ENCODE measurements around the gene ZNF780B. TPM values are rescaled to one million over a fixed set of nuclear protein-coding genes. Genes with fewer than 3 reads are reported as not detected.

The ZNF780B gene
- polyA plus RNA-seq, 1 donor: 21.8 TPM

- Histone ChIP-seq H3K9me3 (ENCODE audit: control insufficient read depth, low read depth, low read length) (peaks cover 43% of the 10 kb centered on the region), H3K4me3 (ENCODE audit: low read length) (no peak overlapping the region)
- DNase-seq: no peak
Measured at GRCh38 chr19:39986643-39987042, 69.4 kb downstream of the ZNF780B start.

DNA sequence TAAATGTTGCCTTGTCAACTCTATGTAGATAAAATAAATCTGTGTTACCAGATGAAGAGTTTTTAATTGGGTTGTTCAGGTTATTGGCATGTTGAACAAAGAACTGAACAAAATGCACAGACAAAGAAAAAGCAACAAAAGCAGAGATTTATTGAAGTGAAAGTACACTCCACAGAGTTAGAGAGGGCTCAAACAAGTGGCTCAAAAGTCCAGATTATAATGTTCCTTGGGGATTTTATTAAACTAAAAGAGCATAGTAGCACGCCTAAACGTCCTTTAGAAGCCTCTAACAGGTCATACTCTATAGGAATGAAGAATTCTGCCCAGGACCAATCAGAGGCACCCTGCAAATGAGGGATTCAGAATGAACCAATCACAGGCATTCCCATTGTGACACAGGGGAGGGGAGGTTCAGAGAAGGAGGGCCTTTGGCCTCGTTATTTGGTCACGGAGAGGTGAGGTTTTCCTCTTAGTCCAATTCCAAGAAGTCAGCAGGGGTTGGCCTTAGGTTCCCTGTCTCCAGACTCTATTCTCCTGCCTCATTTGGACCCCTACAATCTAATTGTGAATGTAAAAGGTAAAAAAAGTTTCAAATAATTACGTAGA is 72.2 kb downstream of the ZNF780B start:
- no peak overlapping the region for H3K4me3 ChIP-seq (ENCODE audit: low read length)
- peaks cover 25% of the 10 kb centered on the region for H3K36me3 ChIP-seq (ENCODE audit: control insufficient read depth, insufficient read depth, low read length)
- 100% methylated on average over 2 of the region's 5 CpGs for WGBS (ENCODE audit: insufficient coverage, low lambda C conversion rate)
- no peak overlapping the region for H3K27ac ChIP-seq (ENCODE audit: low read length)
- H3K4me1 ChIP-seq (ENCODE audit: control insufficient read depth, insufficient read depth, low read length): no peaks in the 10 kb centered on the region
- peaks cover 43% of the 10 kb centered on the region for H3K9me3 ChIP-seq (ENCODE audit: control insufficient read depth, low read depth, low read length)
- no peak for DNase-seq
- H3K27me3 ChIP-seq (ENCODE audit: control insufficient read depth, insufficient read depth, low read length): no peaks in the 10 kb centered on the region

More at GRCh38 chr19:39986643-39987042, 69.4 kb downstream of the ZNF780B start:
- Histone ChIP-seq H3K27ac (ENCODE audit: low read length) (no peak overlapping the region), H3K27me3 (ENCODE audit: control insufficient read depth, insufficient read depth, low read length) (no peaks in the 10 kb centered on the region), H3K4me1 (ENCODE audit: control insufficient read depth, insufficient read depth, low read length) (no peaks in the 10 kb centered on the region), H3K36me3 (ENCODE audit: control insufficient read depth, insufficient read depth, low read length) (peaks cover 5% of the 10 kb centered on the region)

DNA sequence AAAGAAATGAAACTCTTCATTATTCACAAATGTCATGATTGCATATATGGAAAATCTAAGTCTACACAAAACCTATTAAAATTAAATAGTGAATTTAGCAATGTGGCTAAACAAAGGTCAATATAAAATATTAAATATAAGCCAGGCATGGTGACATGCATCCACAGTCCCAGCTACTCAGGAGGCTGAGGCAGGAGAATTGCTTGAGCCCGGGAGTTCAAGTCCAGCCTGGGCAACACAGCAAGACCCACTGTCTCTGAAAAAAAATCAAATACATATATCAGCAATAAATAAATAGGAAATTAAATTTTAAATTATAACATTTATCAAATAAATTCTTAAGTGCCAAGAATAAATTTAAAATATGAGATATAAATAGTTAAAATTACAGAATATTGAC is 73.1 kb downstream of the ZNF780B start:
- no peaks in the 10 kb centered on the region for H3K27me3 ChIP-seq (ENCODE audit: control insufficient read depth, insufficient read depth, low read length)
- H3K27ac ChIP-seq (ENCODE audit: low read length): no peak overlapping the region
- WGBS (ENCODE audit: insufficient coverage, low lambda C conversion rate): no CpG with 5 or more reads among the region's 1 CpG
- no peak for DNase-seq
- H3K36me3 ChIP-seq (ENCODE audit: control insufficient read depth, insufficient read depth, low read length): peaks cover 30% of the 10 kb centered on the region
- H3K4me3 ChIP-seq (ENCODE audit: low read length): no peak overlapping the region
- H3K4me1 ChIP-seq (ENCODE audit: control insufficient read depth, insufficient read depth, low read length): no peaks in the 10 kb centered on the region
- H3K9me3 ChIP-seq (ENCODE audit: control insufficient read depth, low read depth, low read length): peaks cover 40% of the 10 kb centered on the region

Other genes starting within 250 kb of the ZNF780B start
- gene DYRK1B, start 222.1 kb downstream of the ZNF780B start, polyA plus RNA-seq: 27.6 TPM
- gene FBL, start 209.9 kb downstream of the ZNF780B start, polyA plus RNA-seq: 226 TPM
- 609 TPM for gene FCGBP, start 121.6 kb downstream of the ZNF780B start, polyA plus RNA-seq
- 73.7 TPM for gene PSMC4, start 85.1 kb downstream of the ZNF780B start, polyA plus RNA-seq
- gene ZNF546, start 59.2 kb downstream of the ZNF780B start, polyA plus RNA-seq: 3.9 TPM
- gene ZNF780A, start 34.7 kb upstream of the ZNF780B start, polyA plus RNA-seq: 16.0 TPM
- gene MAP3K10, start 135.2 kb upstream of the ZNF780B start, polyA plus RNA-seq: 10.1 TPM
- gene TTC9B, start 162.2 kb upstream of the ZNF780B start, polyA plus RNA-seq: 3.1 TPM
- gene CCNP, start 170.5 kb upstream of the ZNF780B start, polyA plus RNA-seq: 1.5 TPM
- gene AKT2, start 229.1 kb upstream of the ZNF780B start, polyA plus RNA-seq: 101 TPM